GM12875 (cell line): ENCODE data around the gene PTH.

Experiments
- H3K4me3 ChIP-seq: one replicate; pipeline ENCODE4 v1.5.1; 2011; ENCODE audit warnings: low read depth, low read length, control low read depth
- CTCF ChIP-seq: IDR thresholded peaks from 2 replicates; pipeline ENCODE4 v1.5.1; 2011; ENCODE audit warnings: low read depth, mild to moderate bottlenecking, control low read depth, inconsistent platforms, low read length, moderate library complexity, borderline replicate concordance; ENCODE audit not compliant: insufficient read depth

PTH gene

GRCh38 chr11:13450832-13451397 is 44.9 kb downstream of the PTH start:
- H3K4me3 ChIP-seq, result no peak overlapping the region
- TF ChIP-seq CTCF, result no peak

GRCh38 chr11:13449522-13449921 is 46.3 kb downstream of the PTH start:
- TF ChIP-seq CTCF, result no peak
- H3K4me3 ChIP-seq, result no peak overlapping the region

GRCh38 chr11:13448876-13449275 is 46.9 kb downstream of the PTH start:
- TF ChIP-seq CTCF, result no peak
- H3K4me3 ChIP-seq, result no peak overlapping the region

- H3K4me3 ChIP-seq, result no peak overlapping the region
- TF ChIP-seq CTCF, result no peak
Observed at GRCh38 chr11:13446444-13446843, 49.4 kb downstream of the PTH start.

GRCh38 chr11:13445588-13445987 is 50.2 kb downstream of the PTH start:
- no peak overlapping the region for H3K4me3 ChIP-seq
- TF ChIP-seq CTCF, result no peak
